Tibial artery (tissue), 4 donors: ENCODE measurements around the gene ACTL8.

Experiments
- DNase-seq, 2 donors: peaks; one replicate each; pipeline ENCODE4 v3.0.0-alpha.2; 2019
- H3K27ac ChIP-seq, 2 donors: fragments of 200-600 bp; sonication (generic) in 1 of 2; 1 replicate in 1 of 2; 2 replicates in 1 of 2; pipeline ENCODE4 v1.5.1; 2018 to 2019; ENCODE audit warnings: mild to moderate bottlenecking in 1 of 2
- H3K27me3 ChIP-seq, 2 donors: fragments of 200-600 bp; sonication (generic) in 1 of 2; one replicate each; pipeline versions ENCODE4 v1.5.1 to v1.6.0; 2016 to 2019
- H3K36me3 ChIP-seq, 3 donors: fragments of 200-600 bp; sonication (generic) in 2 of 3; one replicate each; pipeline ENCODE4 v1.5.1; 2016 to 2019; ENCODE audit warnings: mild to moderate bottlenecking in 2 of 3
- H3K4me1 ChIP-seq, 4 donors: fragments of 200-600 bp; sonication (generic) in 2 of 4; 1 replicate in 3 of 4; 2 replicates in 1 of 4; pipeline ENCODE4 v1.5.1; 2016 to 2019
- H3K4me3 ChIP-seq, 2 donors: fragments of 200-600 bp; sonication (generic) in 1 of 2; 1 replicate in 1 of 2; 2 replicates in 1 of 2; pipeline ENCODE4 v1.5.1; 2018 to 2019; ENCODE audit warnings: mild to moderate bottlenecking in 2 of 2
- H3K9me3 ChIP-seq, 3 donors: fragments of 200-600 bp; sonication (generic) in 1 of 3; one replicate each; pipeline ENCODE4 v1.5.1; 2016 to 2019
- CTCF ChIP-seq, 2 experiments: fragments of 200-600 bp in 1 of 2; fragments of 450-650 bp in 1 of 2; IDR thresholded peaks; one replicate each; pipeline ENCODE4 v1.5.1; 2017 to 2019; ENCODE audit warnings: antibody characterized with exemption in 2 of 2, mild to moderate bottlenecking in 1 of 2, moderate library complexity in 1 of 2
- intact Hi-C: fragments of 100-400 bp; cut with DNase I; formaldehyde crosslinking; loops from one replicate; pipeline ENCODE4 v1.15.0; 2023; ENCODE audit warnings: low total_unique reads

The ACTL8 gene

GRCh38 chr1:17790383-17791054 is 35.4 kb downstream of the ACTL8 start:
- no peak overlapping the region for H3K4me3 ChIP-seq
- no peak for TF ChIP-seq CTCF (IDR thresholded peaks at IDR 0.05)
- H3K27me3 ChIP-seq = peaks cover 0 to 58% of the 10 kb centered on the region in 2 donors
- H3K36me3 ChIP-seq = no peaks in the 10 kb centered on the region
- H3K27ac ChIP-seq = no peak overlapping the region
- H3K9me3 ChIP-seq = no peaks in the 10 kb centered on the region
- intact Hi-C loops = no loop called here
- DNase-seq = peak in 1 of 2 donors; percentile 34
- H3K4me1 ChIP-seq = no peaks in the 10 kb centered on the region

GRCh38 chr1:17791055-17791390 is 35.9 kb downstream of the ACTL8 start:
- H3K27ac ChIP-seq = no peak overlapping the region
- DNase-seq = peak in 1 of 2 donors; percentile 53
- H3K4me3 ChIP-seq = no peak overlapping the region
- H3K4me1 ChIP-seq = no peaks in the 10 kb centered on the region
- TF ChIP-seq CTCF (IDR thresholded peaks at IDR 0.05) = no peak
- intact Hi-C loops = no loop called here
- H3K36me3 ChIP-seq = no peaks in the 10 kb centered on the region
- H3K9me3 ChIP-seq = no peaks in the 10 kb centered on the region
- peaks cover 0 to 61% of the 10 kb centered on the region in 2 donors for H3K27me3 ChIP-seq

GRCh38 chr1:17791480-17791879 is 36.3 kb downstream of the ACTL8 start:
- intact Hi-C loops = no loop called here
- Histone ChIP-seq H3K9me3 (no peaks in the 10 kb centered on the region), H3K27ac (no peak overlapping the region), H3K27me3 (peaks cover 0 to 62% of the 10 kb centered on the region in 2 donors), H3K4me3 (no peak overlapping the region), H3K4me1 (no peaks in the 10 kb centered on the region), H3K36me3 (no peaks in the 10 kb centered on the region)
- no peak for TF ChIP-seq CTCF (IDR thresholded peaks at IDR 0.05)
- DNase-seq = peak in 1 of 2 donors; percentile 28

GRCh38 chr1:17792421-17792820 is 37.3 kb downstream of the ACTL8 start:
- Histone ChIP-seq H3K4me1 (no peaks in the 10 kb centered on the region), H3K36me3 (no peaks in the 10 kb centered on the region), H3K4me3 (no peak overlapping the region), H3K27ac (no peak overlapping the region), H3K9me3 (no peaks in the 10 kb centered on the region), H3K27me3 (peaks cover 0 to 66% of the 10 kb centered on the region in 2 donors)
- no peak for TF ChIP-seq CTCF (IDR thresholded peaks at IDR 0.05)
- peak in 1 of 2 donors; percentile 20 for DNase-seq
- intact Hi-C loops = no loop called here

GRCh38 chr1:17795081-17795809 is 40.1 kb downstream of the ACTL8 start:
- H3K36me3 ChIP-seq = no peaks in the 10 kb centered on the region
- no peak overlapping the region for H3K27ac ChIP-seq
- no peak overlapping the region for H3K4me3 ChIP-seq
- intact Hi-C loops = no loop called here
- no peaks in the 10 kb centered on the region for H3K4me1 ChIP-seq
- peak in 1 of 2 donors; percentile 11 for DNase-seq
- peaks cover 0 to 67% of the 10 kb centered on the region in 2 donors for H3K27me3 ChIP-seq
- no peaks in the 10 kb centered on the region for H3K9me3 ChIP-seq
- TF ChIP-seq CTCF (IDR thresholded peaks at IDR 0.05) = no peak
